Activated T-helper 17 cell treated with anti-CD3 and anti-CD28 coated beads, Interleukin-2, amount 50 U/mL, for 72 hours (primary cell): ENCODE data around the gene ZNF292. TPM values are rescaled to one million over a fixed set of nuclear protein-coding genes. Genes with fewer than 3 reads are reported as not detected.
"Not testable (repeated sequence)": the region's sequence is repeated elsewhere in the genome, so short reads cannot be mapped to it uniquely, and the experiment has no call there.

ENCODE experiments used
- ATAC-seq: fragments of 150-1000 bp; cut with Tn5 transposase; replicated peaks from 2 replicates; pipeline ENCODE4 v1.10.0; 2021; ENCODE audit warnings: mild to moderate bottlenecking, moderate library complexity
- H3K27ac Mint-ChIP-seq: one replicate; pipeline ENCODE4 v1.8.0; 2022; ENCODE audit warnings: mixed read lengths
- H3K27me3 Mint-ChIP-seq: one replicate; pipeline ENCODE4 v1.8.0; 2022; ENCODE audit warnings: mixed read lengths
- H3K36me3 Mint-ChIP-seq: one replicate; pipeline ENCODE4 v1.8.0; 2022; ENCODE audit warnings: low read depth, mild to moderate bottlenecking, mixed read lengths
- H3K4me1 Mint-ChIP-seq: one replicate; pipeline ENCODE4 v1.8.0; 2022; ENCODE audit warnings: mixed read lengths
- H3K4me3 Mint-ChIP-seq: one replicate; pipeline ENCODE4 v1.8.0; 2022; ENCODE audit warnings: mild to moderate bottlenecking, mixed read lengths
- H3K9me3 Mint-ChIP-seq: one replicate; pipeline ENCODE4 v1.8.0; 2022; ENCODE audit warnings: mixed read lengths
- total RNA-seq, 2 donors: library from RNA; stranded (reverse); gene quantifications; one replicate each; pipeline ENCODE4 v1.2.3, GENCODE V29; 2022

The ZNF292 gene
- total RNA-seq, 2 donors from 2014 or later, result 77.2 to 209 TPM

- H3K4me3 Mint-ChIP-seq, result peak overlapping the region; percentile 94
- H3K4me1 Mint-ChIP-seq, result peaks cover 10% of the 10 kb centered on the region
- ATAC-seq, result no peak
- no peaks in the 10 kb centered on the region for H3K9me3 Mint-ChIP-seq
- H3K36me3 Mint-ChIP-seq, result peaks cover 35% of the 10 kb centered on the region
- H3K27me3 Mint-ChIP-seq, result no peaks in the 10 kb centered on the region
- no peak overlapping the region for H3K27ac Mint-ChIP-seq
Observed at GRCh38 chr6:87151471-87151780, 3.9 kb upstream of the ZNF292 start.

- Mint-ChIP-seq H3K27ac (peak overlapping the region; percentile 94), H3K4me1 (peaks cover 10% of the 10 kb centered on the region), H3K36me3 (peaks cover 40% of the 10 kb centered on the region)
Observed at GRCh38 chr6:87151781-87152525, 3.4 kb upstream of the ZNF292 start.

DNA sequence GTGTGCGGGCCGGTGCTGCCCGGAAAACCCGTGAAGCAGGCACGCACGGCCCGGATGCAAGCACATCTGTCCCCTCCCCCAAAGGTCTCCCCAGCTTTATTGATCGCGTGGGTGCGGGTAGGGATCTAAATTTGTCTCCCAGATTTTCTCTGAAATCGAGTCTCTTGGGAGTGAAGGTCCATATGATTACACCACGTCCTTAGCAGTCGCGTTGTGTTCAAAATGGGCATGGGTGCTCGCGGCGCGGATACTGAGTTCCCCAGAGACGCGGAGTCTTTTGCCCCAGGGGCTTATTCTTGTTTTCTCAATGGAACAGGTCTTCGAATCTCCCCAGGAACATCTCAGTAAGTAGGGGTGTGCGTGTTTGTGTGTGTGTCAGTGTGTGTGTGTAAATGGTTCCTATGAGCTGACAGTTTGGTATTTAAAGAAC is 2.8 kb upstream of the ZNF292 start:
- peak overlapping the region; percentile 94 for H3K27ac Mint-ChIP-seq
- no peaks in the 10 kb centered on the region for H3K27me3 Mint-ChIP-seq
- no peaks in the 10 kb centered on the region for H3K9me3 Mint-ChIP-seq
- peaks cover 46% of the 10 kb centered on the region for H3K36me3 Mint-ChIP-seq
- H3K4me1 Mint-ChIP-seq, result peaks cover 10% of the 10 kb centered on the region
- H3K4me3 Mint-ChIP-seq, result peak overlapping the region; percentile 94
- ATAC-seq, result no peak

More at GRCh38 chr6:87151781-87152525, 3.4 kb upstream of the ZNF292 start:
- ATAC-seq, result peak; percentile 30
- Mint-ChIP-seq H3K4me3 (peak overlapping the region; percentile 94), H3K9me3 (no peaks in the 10 kb centered on the region), H3K27me3 (no peaks in the 10 kb centered on the region)

DNA sequence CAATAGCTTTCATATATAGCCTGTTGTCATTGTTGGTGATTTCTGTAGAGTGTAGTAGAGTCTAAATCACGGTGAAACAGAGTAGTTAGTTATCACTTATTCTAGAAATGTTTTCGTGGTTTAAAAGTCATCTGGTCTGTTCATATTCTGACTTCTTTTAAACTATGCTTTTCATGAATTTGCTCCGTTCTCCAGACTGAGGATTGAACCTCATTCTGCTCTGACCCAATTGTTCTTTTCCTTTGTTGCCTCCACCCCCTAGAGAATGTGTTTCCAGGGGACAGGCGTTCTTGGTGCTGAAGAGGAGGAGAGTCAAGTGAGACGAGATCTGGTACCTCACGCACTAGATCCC is 748 bp upstream of the ZNF292 start:
- Mint-ChIP-seq H3K9me3 (no peaks in the 10 kb centered on the region), H3K27ac (peak overlapping the region; percentile 94), H3K27me3 (no peaks in the 10 kb centered on the region), H3K36me3 (peaks cover 67% of the 10 kb centered on the region), H3K4me3 (peak overlapping the region; percentile 94), H3K4me1 (peaks cover 10% of the 10 kb centered on the region)
- ATAC-seq, result peak; percentile 4

DNA sequence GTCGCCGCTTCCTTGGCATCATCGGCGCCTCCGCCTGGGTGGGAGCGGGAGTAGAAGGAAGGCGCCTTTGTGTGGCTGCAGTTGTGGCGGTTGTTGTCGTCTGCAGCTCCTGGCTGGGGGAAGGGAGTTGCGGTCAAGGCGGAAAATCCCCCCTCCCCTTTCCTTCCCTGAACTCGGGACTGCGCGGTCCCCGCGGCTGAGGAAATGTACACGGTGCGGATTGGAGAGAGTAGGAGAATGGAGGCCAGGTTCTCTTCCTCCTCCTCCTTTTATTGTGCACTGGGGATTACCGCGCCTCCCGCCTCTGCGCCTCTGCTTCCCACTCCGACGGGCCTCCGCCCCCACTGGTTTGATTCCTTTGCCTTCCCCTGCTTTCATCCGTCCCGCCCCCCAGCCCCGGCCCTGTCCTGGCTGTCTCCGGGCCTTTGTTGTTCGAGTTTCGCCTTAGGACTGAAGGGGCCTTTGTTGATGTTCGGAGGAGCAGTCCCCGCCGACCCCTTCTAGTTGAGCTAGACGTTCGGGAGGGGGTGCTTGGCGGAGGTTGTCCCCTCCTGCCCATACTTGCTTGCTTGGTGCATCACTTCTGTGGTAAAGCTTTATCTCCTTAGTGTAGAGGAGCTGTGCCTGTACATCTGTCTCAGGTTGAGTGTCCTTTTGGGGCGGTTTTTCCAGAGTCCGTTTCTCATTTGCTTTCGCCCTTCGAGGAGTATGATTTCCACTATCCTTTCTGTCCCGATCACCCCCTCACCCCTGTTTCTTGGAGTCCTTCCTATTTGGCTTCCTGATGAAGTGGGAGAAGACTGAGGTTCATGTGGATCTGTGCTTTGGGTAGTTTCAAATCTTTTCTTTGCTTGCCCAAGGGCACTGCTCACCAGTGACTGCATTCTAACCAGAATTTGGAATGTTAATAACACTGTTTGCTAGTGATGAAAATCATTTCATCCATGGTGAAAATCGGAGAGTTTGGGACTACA is 764 bp downstream of the ZNF292 start:
- peak; percentile 22 for ATAC-seq
- H3K9me3 Mint-ChIP-seq, result no peaks in the 10 kb centered on the region
- H3K4me3 Mint-ChIP-seq, result peak overlapping the region; percentile 94
- peak overlapping the region; percentile 94 for H3K27ac Mint-ChIP-seq
- peaks cover 18% of the 10 kb centered on the region for H3K4me1 Mint-ChIP-seq
- no peaks in the 10 kb centered on the region for H3K27me3 Mint-ChIP-seq
- H3K36me3 Mint-ChIP-seq, result peaks cover 82% of the 10 kb centered on the region

DNA sequence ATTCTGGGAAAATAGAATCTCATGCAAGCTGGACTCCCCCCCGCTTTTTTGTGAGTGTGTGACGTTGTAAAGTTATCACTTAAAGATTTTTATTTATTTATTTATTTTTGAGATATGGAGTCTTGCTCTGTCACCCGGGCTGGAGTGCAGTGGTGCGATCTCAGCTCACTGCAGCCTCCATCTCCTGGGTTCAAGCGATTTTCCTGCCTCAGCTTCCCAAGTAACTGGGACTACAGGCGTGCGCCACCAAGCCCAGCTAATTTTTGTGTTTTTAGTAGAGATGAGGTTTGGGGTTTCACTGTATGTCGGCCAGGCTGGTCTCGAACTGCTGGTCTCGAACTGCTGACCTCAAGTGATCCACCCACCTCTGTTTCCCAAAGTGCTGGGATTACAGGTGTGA is 2.2 kb downstream of the ZNF292 start:
- not testable (repeated sequence) for H3K27me3 Mint-ChIP-seq, ATAC-seq, H3K27ac Mint-ChIP-seq, H3K9me3 Mint-ChIP-seq
- Mint-ChIP-seq H3K36me3 (peaks cover 91% of the 10 kb centered on the region), H3K4me3 (peak overlapping the region; percentile 94), H3K4me1 (peaks cover 22% of the 10 kb centered on the region)

DNA sequence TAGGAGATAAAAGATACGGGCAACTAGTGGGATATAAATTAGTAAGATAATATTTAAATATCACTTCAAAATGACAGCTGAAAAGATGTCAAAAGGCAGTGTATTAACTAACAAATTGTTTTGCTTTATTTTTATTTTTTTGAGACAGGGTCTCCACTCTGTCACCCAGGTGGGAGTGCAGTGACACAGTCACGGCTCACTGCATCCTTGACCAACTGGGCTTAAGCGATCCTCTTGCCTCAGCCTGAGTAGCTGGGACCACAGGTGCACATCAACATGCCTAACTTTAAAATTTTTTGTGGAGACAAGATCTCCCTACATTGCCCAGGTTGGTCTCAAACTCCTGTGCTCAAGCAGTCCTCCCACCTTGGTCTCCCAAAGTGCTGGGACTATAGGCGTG is 5.9 kb downstream of the ZNF292 start:
- ATAC-seq, result no peak
- Mint-ChIP-seq H3K27ac (no peak overlapping the region), H3K36me3 (peaks cover 99% of the 10 kb centered on the region), H3K4me3 (peak overlapping the region; percentile 33), H3K4me1 (peaks cover 41% of the 10 kb centered on the region), H3K9me3 (no peaks in the 10 kb centered on the region), H3K27me3 (no peaks in the 10 kb centered on the region)

DNA sequence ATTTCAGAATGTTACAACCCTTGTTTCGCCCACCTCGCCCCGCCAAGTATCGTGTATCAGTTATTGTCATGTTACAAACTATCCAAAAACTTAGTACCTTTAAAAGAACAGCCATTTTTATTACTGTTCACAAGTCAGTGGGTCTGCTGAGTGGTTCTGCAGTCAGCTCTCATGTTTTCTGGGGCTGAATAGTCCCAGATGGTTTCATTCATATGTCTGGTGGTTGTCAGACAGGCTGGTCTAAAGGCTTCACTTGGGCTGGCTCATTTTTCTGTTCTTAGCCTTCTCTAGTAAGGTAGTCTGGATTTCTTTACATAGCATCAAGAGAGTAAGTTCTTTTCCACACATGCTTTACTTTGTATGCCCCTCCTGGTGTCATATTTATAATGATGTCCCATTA is 8.6 kb downstream of the ZNF292 start:
- Mint-ChIP-seq H3K36me3 (peaks cover 99% of the 10 kb centered on the region), H3K4me3 (peak overlapping the region; percentile 33), H3K27me3 (no peaks in the 10 kb centered on the region), H3K4me1 (peaks cover 51% of the 10 kb centered on the region), H3K9me3 (no peaks in the 10 kb centered on the region), H3K27ac (no peak overlapping the region)
- peak; percentile 39 for ATAC-seq

DNA sequence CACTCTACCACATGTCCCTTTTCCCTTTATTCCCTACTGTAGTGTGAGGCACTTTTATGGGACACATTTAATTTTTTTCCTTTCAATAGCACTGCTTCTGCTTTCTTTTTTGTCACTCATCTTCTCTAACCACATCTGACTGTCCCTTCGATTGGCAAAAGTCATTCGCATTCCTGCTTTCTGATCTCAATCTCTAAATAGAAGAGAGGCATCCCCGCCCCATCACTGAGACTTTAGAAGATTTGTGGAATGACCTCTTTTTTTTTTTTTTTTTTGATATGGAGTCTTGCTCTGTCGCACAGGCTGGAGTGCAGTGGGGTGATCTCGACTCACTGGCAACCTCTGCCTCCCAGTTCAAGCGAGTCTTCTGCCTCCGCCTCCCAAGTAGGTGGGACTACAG is 9.1 kb downstream of the ZNF292 start:
- peaks cover 51% of the 10 kb centered on the region for H3K4me1 Mint-ChIP-seq
- H3K27me3 Mint-ChIP-seq, result no peaks in the 10 kb centered on the region
- no peak overlapping the region for H3K27ac Mint-ChIP-seq

GRCh38 chr6:87165185-87165584 is 9.8 kb downstream of the ZNF292 start:
- no peak for ATAC-seq
- Mint-ChIP-seq H3K4me3 (peak overlapping the region; percentile 33), H3K27ac (no peak overlapping the region), H3K36me3 (peaks cover 96% of the 10 kb centered on the region), H3K27me3 (no peaks in the 10 kb centered on the region), H3K4me1 (peaks cover 48% of the 10 kb centered on the region), H3K9me3 (no peaks in the 10 kb centered on the region)

More for the DNA sequence above, 9.1 kb downstream of the ZNF292 start:
- no peak for ATAC-seq
- peaks cover 99% of the 10 kb centered on the region for H3K36me3 Mint-ChIP-seq
- H3K4me3 Mint-ChIP-seq, result peak overlapping the region; percentile 33
- no peaks in the 10 kb centered on the region for H3K9me3 Mint-ChIP-seq

- H3K9me3 Mint-ChIP-seq, result no peaks in the 10 kb centered on the region
- H3K36me3 Mint-ChIP-seq, result peaks cover 85% of the 10 kb centered on the region
- H3K27ac Mint-ChIP-seq, result no peak overlapping the region
- H3K4me1 Mint-ChIP-seq, result peaks cover 53% of the 10 kb centered on the region
- peak overlapping the region; percentile 18 for H3K4me3 Mint-ChIP-seq
- ATAC-seq, result no peak
- H3K27me3 Mint-ChIP-seq, result no peaks in the 10 kb centered on the region
Observed at GRCh38 chr6:87171938-87172633, 16.7 kb downstream of the ZNF292 start.

- H3K27ac Mint-ChIP-seq, result peak overlapping the region; percentile 31
Observed at GRCh38 chr6:87174078-87174579, 18.8 kb downstream of the ZNF292 start.

GRCh38 chr6:87176493-87176892 is 21.1 kb downstream of the ZNF292 start:
- Mint-ChIP-seq H3K4me1 (peaks cover 68% of the 10 kb centered on the region), H3K27ac (peak overlapping the region; percentile 61), H3K27me3 (no peaks in the 10 kb centered on the region), H3K4me3 (peak overlapping the region; percentile 45), H3K36me3 (peaks cover 93% of the 10 kb centered on the region), H3K9me3 (no peaks in the 10 kb centered on the region)
- no peak for ATAC-seq

More at GRCh38 chr6:87174078-87174579, 18.8 kb downstream of the ZNF292 start:
- peaks cover 61% of the 10 kb centered on the region for H3K4me1 Mint-ChIP-seq
- H3K36me3 Mint-ChIP-seq, result peaks cover 84% of the 10 kb centered on the region
- no peaks in the 10 kb centered on the region for H3K27me3 Mint-ChIP-seq
- peak; percentile 37 for ATAC-seq
- no peaks in the 10 kb centered on the region for H3K9me3 Mint-ChIP-seq
- peak overlapping the region; percentile 57 for H3K4me3 Mint-ChIP-seq

DNA sequence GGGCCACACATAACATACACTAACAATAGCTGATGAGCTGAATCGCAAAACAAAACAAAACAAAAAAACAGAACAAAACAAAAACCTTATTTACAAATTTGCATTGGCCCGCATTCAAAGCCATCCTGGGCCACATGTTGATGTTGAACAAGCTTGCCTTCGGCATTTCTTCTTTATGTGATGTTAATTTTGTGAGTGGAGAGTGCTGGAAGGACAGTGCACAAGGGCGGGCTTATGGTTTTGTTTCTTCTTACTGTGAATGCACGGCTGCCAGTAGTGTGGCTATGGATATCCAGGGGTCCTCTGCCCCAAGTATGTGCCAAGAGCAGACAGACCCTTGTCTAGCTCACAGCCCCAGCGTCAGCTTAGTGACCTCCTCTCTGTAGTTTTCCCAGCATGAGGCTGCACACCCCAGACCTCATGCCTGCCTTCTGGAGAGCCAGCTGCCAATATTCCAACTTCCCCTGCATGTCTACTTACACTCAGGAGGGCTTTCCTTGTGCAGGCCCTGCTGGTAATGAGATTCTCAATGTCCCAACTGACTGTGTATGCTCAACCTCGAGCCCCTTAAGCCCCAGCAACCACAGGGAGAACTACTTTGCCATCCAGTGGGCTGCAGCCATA is 24.9 kb downstream of the ZNF292 start:
- H3K36me3 Mint-ChIP-seq, result peaks cover 97% of the 10 kb centered on the region
- no peak for ATAC-seq
- peak overlapping the region; percentile 98 for H3K27ac Mint-ChIP-seq
- H3K27me3 Mint-ChIP-seq, result no peaks in the 10 kb centered on the region
- H3K4me1 Mint-ChIP-seq, result peaks cover 47% of the 10 kb centered on the region
- no peaks in the 10 kb centered on the region for H3K9me3 Mint-ChIP-seq
- peak overlapping the region; percentile 69 for H3K4me3 Mint-ChIP-seq
